Skeletal muscle satellite cell (primary cell): ENCODE data around the gene COX20.

ENCODE experiments used
- H3K27me3 ChIP-seq: 2 replicates; pipeline ENCODE4 v1.7.0; 2013; ENCODE audit warnings: low read length; ENCODE audit not compliant: control insufficient read depth, insufficient read depth
- H3K36me3 ChIP-seq: 2 replicates; pipeline ENCODE4 v1.7.0; 2013; ENCODE audit warnings: mild to moderate bottlenecking, control low read depth, low read length; ENCODE audit not compliant: insufficient read depth
- H3K4me1 ChIP-seq: 2 replicates; pipeline ENCODE4 v1.7.0; 2013; ENCODE audit warnings: low read length; ENCODE audit not compliant: control insufficient read depth, insufficient read depth
- H3K4me2 ChIP-seq: 2 replicates; pipeline ENCODE4 v1.7.0; 2013; ENCODE audit warnings: mild to moderate bottlenecking, low read length
- H3K4me3 ChIP-seq: 2 replicates; pipeline ENCODE4 v1.7.0; 2013; ENCODE audit warnings: low read length
- H3K9ac ChIP-seq: 2 replicates; pipeline ENCODE4 v1.7.0; 2013; ENCODE audit warnings: mild to moderate bottlenecking, low read depth, low read length, moderate library complexity
- H3K9me3 ChIP-seq: replicated peaks from 2 replicates; pipeline ENCODE4 v1.7.0; 2013; ENCODE audit warnings: mild to moderate bottlenecking, control low read depth, low read length

COX20 gene

GRCh38 chr1:244843148-244843978 is 7.9 kb downstream of the COX20 start:
- Histone ChIP-seq H3K4me1 (peaks cover 2% of the 10 kb centered on the region), H3K9me3 (no peaks in the 10 kb centered on the region)

GRCh38 chr1:244844155-244845121 is 9.0 kb downstream of the COX20 start:
- peaks cover 95% of the 10 kb centered on the region for H3K36me3 ChIP-seq
- no peak overlapping the region for H3K4me3 ChIP-seq
- H3K9ac ChIP-seq, result no peak overlapping the region
- H3K27me3 ChIP-seq, result no peaks in the 10 kb centered on the region
- H3K4me1 ChIP-seq, result no peaks in the 10 kb centered on the region
- H3K4me2 ChIP-seq, result no peak overlapping the region
- H3K9me3 ChIP-seq, result no peaks in the 10 kb centered on the region

More at GRCh38 chr1:244843148-244843978, 7.9 kb downstream of the COX20 start:
- Histone ChIP-seq H3K9ac (no peak overlapping the region), H3K4me3 (no peak overlapping the region), H3K27me3 (no peaks in the 10 kb centered on the region), H3K4me2 (no peak overlapping the region), H3K36me3 (peaks cover 90% of the 10 kb centered on the region)

GRCh38 chr1:244846653-244847052 is 11.2 kb downstream of the COX20 start:
- no peak overlapping the region for H3K4me2 ChIP-seq
- H3K27me3 ChIP-seq, result no peaks in the 10 kb centered on the region
- no peak overlapping the region for H3K4me3 ChIP-seq
- no peaks in the 10 kb centered on the region for H3K9me3 ChIP-seq
- H3K9ac ChIP-seq, result no peak overlapping the region
- peaks cover 94% of the 10 kb centered on the region for H3K36me3 ChIP-seq
- no peaks in the 10 kb centered on the region for H3K4me1 ChIP-seq

GRCh38 chr1:244849189-244849866 is 13.9 kb downstream of the COX20 start:
- Histone ChIP-seq H3K27me3 (no peaks in the 10 kb centered on the region), H3K9ac (no peak overlapping the region), H3K4me3 (no peak overlapping the region), H3K36me3 (peaks cover 94% of the 10 kb centered on the region), H3K4me1 (no peaks in the 10 kb centered on the region), H3K4me2 (no peak overlapping the region), H3K9me3 (no peaks in the 10 kb centered on the region)

GRCh38 chr1:244850099-244850852 is 14.8 kb downstream of the COX20 start:
- no peak overlapping the region for H3K4me2 ChIP-seq
- no peaks in the 10 kb centered on the region for H3K27me3 ChIP-seq
- H3K36me3 ChIP-seq, result peaks cover 94% of the 10 kb centered on the region
- no peaks in the 10 kb centered on the region for H3K9me3 ChIP-seq
- no peaks in the 10 kb centered on the region for H3K4me1 ChIP-seq
- H3K9ac ChIP-seq, result no peak overlapping the region
- no peak overlapping the region for H3K4me3 ChIP-seq

- Histone ChIP-seq H3K36me3 (peaks cover 96% of the 10 kb centered on the region), H3K9me3 (no peaks in the 10 kb centered on the region), H3K4me2 (no peak overlapping the region), H3K27me3 (no peaks in the 10 kb centered on the region), H3K4me3 (no peak overlapping the region), H3K4me1 (no peaks in the 10 kb centered on the region), H3K9ac (no peak overlapping the region)
Observed at GRCh38 chr1:244850896-244851295, 15.4 kb downstream of the COX20 start.

- Histone ChIP-seq H3K36me3 (peaks cover 97% of the 10 kb centered on the region), H3K4me1 (no peaks in the 10 kb centered on the region), H3K4me2 (no peak overlapping the region), H3K4me3 (no peak overlapping the region), H3K9me3 (no peaks in the 10 kb centered on the region), H3K9ac (no peak overlapping the region), H3K27me3 (no peaks in the 10 kb centered on the region)
Observed at GRCh38 chr1:244851546-244852231, 16.2 kb downstream of the COX20 start.

GRCh38 chr1:244852694-244853093 is 17.2 kb downstream of the COX20 start:
- Histone ChIP-seq H3K9me3 (no peaks in the 10 kb centered on the region), H3K4me2 (no peak overlapping the region), H3K36me3 (peaks cover 97% of the 10 kb centered on the region), H3K4me3 (no peak overlapping the region), H3K9ac (no peak overlapping the region), H3K4me1 (no peaks in the 10 kb centered on the region), H3K27me3 (no peaks in the 10 kb centered on the region)

- H3K36me3 ChIP-seq, result peaks cover 97% of the 10 kb centered on the region
- no peaks in the 10 kb centered on the region for H3K27me3 ChIP-seq
- H3K4me1 ChIP-seq, result no peaks in the 10 kb centered on the region
- no peak overlapping the region for H3K9ac ChIP-seq
- H3K4me2 ChIP-seq, result no peak overlapping the region
- H3K4me3 ChIP-seq, result no peak overlapping the region
- H3K9me3 ChIP-seq, result no peaks in the 10 kb centered on the region
Observed at GRCh38 chr1:244854166-244854565, 18.7 kb downstream of the COX20 start.

GRCh38 chr1:244854865-244855578 is 19.6 kb downstream of the COX20 start:
- Histone ChIP-seq H3K4me2 (no peak overlapping the region), H3K4me3 (no peak overlapping the region), H3K36me3 (peaks cover 99% of the 10 kb centered on the region), H3K4me1 (peaks cover 1% of the 10 kb centered on the region), H3K9me3 (no peaks in the 10 kb centered on the region), H3K27me3 (no peaks in the 10 kb centered on the region), H3K9ac (no peak overlapping the region)
